Astrocyte (in vitro differentiated cells and primary cell): ENCODE results near the gene DSC3. TPM values are rescaled to one million over a fixed set of nuclear protein-coding genes. Genes with fewer than 3 reads are reported as not detected.

Experiments used
- DNase-seq: peaks from one replicate; pipeline ENCODE4 v3.0.0-alpha.2; 2010; ENCODE audit warnings: low read depth
- FAIRE-seq: peaks from 2 replicates; lab custom pipeline; 2011; peaks lifted over from hg19 to GRCh38; lab: Jason Lieb, UNC
- H2AFZ ChIP-seq: 2 replicates; pipeline ENCODE4 v1.6.0; 2012; ENCODE audit warnings: low read depth, low read length, inconsistent platforms
- H3K27ac ChIP-seq: 2 replicates; pipeline ENCODE4 v1.5.1; 2011; ENCODE audit warnings: low read depth, low read length, inconsistent platforms
- H3K27me3 ChIP-seq: 2 replicates; pipeline ENCODE4 v1.6.0; 2011; ENCODE audit warnings: low read length, inconsistent platforms; ENCODE audit not compliant: insufficient read depth
- H3K36me3 ChIP-seq: 2 replicates; pipeline ENCODE4 v1.5.1; 2011; ENCODE audit warnings: low read length, inconsistent platforms; ENCODE audit not compliant: insufficient read depth
- H3K4me1 ChIP-seq: 2 replicates; pipeline ENCODE4 v1.5.1; 2011; ENCODE audit warnings: low read length, inconsistent platforms; ENCODE audit not compliant: insufficient read depth
- H3K4me2 ChIP-seq: 2 replicates; pipeline ENCODE4 v1.6.0; 2012; ENCODE audit warnings: low read length, inconsistent platforms
- H3K4me3 ChIP-seq: 2 replicates; pipeline ENCODE4 v1.5.1; 2011; ENCODE audit warnings: low read depth, mild to moderate bottlenecking, low read length, inconsistent platforms; ENCODE audit not compliant: insufficient read depth
- H3K79me2 ChIP-seq: 2 replicates; pipeline ENCODE4 v1.6.0; 2012; ENCODE audit warnings: mild to moderate bottlenecking, low read length, inconsistent platforms; ENCODE audit not compliant: insufficient read depth
- H3K9ac ChIP-seq: 2 replicates; pipeline ENCODE4 v1.6.0; 2012; ENCODE audit warnings: mild to moderate bottlenecking, low read length, inconsistent platforms
- H3K9me3 ChIP-seq: 2 replicates; pipeline ENCODE4 v1.5.1; 2012; ENCODE audit warnings: low read depth, mild to moderate bottlenecking, low read length, inconsistent platforms; ENCODE audit not compliant: insufficient read depth
- H4K20me1 ChIP-seq: 2 replicates; pipeline ENCODE4 v1.6.0; 2012; ENCODE audit warnings: low read length, inconsistent platforms; ENCODE audit not compliant: insufficient read depth
- H3K27ac Mint-ChIP-seq: one replicate; pipeline ENCODE4 v1.8.0; 2021; ENCODE audit warnings: mild to moderate bottlenecking, mixed read lengths; ENCODE audit not compliant: unreplicated experiment
- H3K27me3 Mint-ChIP-seq: one replicate; pipeline ENCODE4 v1.8.0; 2021; ENCODE audit warnings: low read depth, mixed read lengths; ENCODE audit not compliant: unreplicated experiment
- H3K36me3 Mint-ChIP-seq: one replicate; pipeline ENCODE4 v1.8.0; 2021; ENCODE audit warnings: low read depth, mixed read lengths; ENCODE audit not compliant: unreplicated experiment
- H3K4me1 Mint-ChIP-seq: one replicate; pipeline ENCODE4 v1.8.0; 2021; ENCODE audit warnings: low read depth, mixed read lengths; ENCODE audit not compliant: unreplicated experiment
- H3K4me3 Mint-ChIP-seq: one replicate; pipeline ENCODE4 v1.8.0; 2021; ENCODE audit warnings: mild to moderate bottlenecking, moderate library complexity, mixed read lengths; ENCODE audit not compliant: unreplicated experiment
- H3K9me3 Mint-ChIP-seq: one replicate; pipeline ENCODE4 v1.8.0; 2021; ENCODE audit warnings: mild to moderate bottlenecking, mixed read lengths; ENCODE audit not compliant: unreplicated experiment
- EZH2 ChIP-seq: IDR thresholded peaks from 2 replicates; pipeline ENCODE4 v1.6.1; 2012; ENCODE audit warnings: mild to moderate bottlenecking, low read length, inconsistent platforms; ENCODE audit not compliant: insufficient read depth
- total RNA-seq: library from RNA; stranded (reverse); gene quantifications from 2 replicates; pipeline ENCODE4 v1.2.1, GENCODE V29; 2021
- TF ChIP-seq, protein P1 (sequence below): IDR thresholded peaks from 2 replicates; pipeline ENCODE4 v1.5.1; 2011; ENCODE audit warnings: low read depth, mild to moderate bottlenecking, inconsistent platforms, low read length, moderate library complexity; ENCODE audit not compliant: insufficient read depth

The DSC3 gene
- total RNA-seq, 1 donor from 2014 or later: 5.2 TPM

DNA sequence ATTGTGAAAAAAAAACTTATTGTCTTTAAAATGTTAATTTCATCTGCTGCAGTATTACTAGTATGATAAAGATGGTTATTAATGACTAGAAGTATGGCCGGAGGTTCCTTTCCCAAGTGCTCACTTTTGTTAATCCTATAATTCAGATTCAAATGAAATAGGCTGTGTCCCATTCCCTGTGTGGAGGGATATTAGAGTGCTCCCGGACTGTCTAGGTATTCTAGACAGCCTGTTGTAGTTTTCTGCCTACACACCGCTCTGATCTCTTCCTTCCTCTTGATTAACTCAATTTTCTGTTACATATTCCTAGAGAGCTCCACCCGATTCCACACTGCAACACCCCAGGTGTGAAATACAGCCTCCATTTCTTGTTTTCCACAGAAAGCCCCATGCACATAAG lies 15.4 kb upstream of the DSC3 start:
- no peaks in the 10 kb centered on the region for H3K4me1 ChIP-seq
- Mint-ChIP-seq H3K9me3 (peaks cover 2% of the 10 kb centered on the region), H3K27ac (no peak overlapping the region), H3K36me3 (no peaks in the 10 kb centered on the region), H3K27me3 (no peaks in the 10 kb centered on the region), H3K4me1 (peaks cover 15% of the 10 kb centered on the region), H3K4me3 (no peak overlapping the region)
- no peak overlapping the region for H3K27ac ChIP-seq
- no peaks in the 10 kb centered on the region for H3K27me3 ChIP-seq
- no peak overlapping the region for H3K4me2 ChIP-seq
- no peak overlapping the region for H2AFZ ChIP-seq
- FAIRE-seq (no peak), DNase-seq (no peak)
- H3K9me3 ChIP-seq: no peaks in the 10 kb centered on the region
- no peaks in the 10 kb centered on the region for H3K36me3 ChIP-seq
- H3K4me3 ChIP-seq: no peak overlapping the region
- H4K20me1 ChIP-seq: no peaks in the 10 kb centered on the region
- no peak overlapping the region for H3K9ac ChIP-seq
- H3K79me2 ChIP-seq: no peaks in the 10 kb centered on the region
- TF ChIP-seq, protein P1, sequence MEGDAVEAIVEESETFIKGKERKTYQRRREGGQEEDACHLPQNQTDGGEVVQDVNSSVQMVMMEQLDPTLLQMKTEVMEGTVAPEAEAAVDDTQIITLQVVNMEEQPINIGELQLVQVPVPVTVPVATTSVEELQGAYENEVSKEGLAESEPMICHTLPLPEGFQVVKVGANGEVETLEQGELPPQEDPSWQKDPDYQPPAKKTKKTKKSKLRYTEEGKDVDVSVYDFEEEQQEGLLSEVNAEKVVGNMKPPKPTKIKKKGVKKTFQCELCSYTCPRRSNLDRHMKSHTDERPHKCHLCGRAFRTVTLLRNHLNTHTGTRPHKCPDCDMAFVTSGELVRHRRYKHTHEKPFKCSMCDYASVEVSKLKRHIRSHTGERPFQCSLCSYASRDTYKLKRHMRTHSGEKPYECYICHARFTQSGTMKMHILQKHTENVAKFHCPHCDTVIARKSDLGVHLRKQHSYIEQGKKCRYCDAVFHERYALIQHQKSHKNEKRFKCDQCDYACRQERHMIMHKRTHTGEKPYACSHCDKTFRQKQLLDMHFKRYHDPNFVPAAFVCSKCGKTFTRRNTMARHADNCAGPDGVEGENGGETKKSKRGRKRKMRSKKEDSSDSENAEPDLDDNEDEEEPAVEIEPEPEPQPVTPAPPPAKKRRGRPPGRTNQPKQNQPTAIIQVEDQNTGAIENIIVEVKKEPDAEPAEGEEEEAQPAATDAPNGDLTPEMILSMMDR: no peak
- TF ChIP-seq EZH2: no peak

DNA sequence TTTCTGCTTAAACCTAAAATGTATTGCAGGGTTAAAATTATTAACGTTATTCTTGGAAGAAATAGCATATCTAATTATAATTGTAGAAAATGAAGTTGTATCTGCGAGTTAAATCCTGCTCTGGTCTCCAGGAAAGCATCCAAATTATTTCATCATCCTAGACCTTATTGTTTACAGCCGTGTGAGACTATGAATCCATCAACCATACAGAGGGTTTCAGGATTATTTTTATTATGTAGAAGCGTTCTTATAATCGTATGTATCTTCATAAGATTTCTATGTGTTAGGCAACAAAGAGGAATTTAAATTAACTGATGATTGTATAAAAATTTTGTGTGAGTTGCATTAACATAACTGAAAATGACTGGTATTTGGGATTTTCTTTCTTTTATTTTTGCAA lies 14.5 kb upstream of the DSC3 start:
- Histone ChIP-seq H3K27ac (no peak overlapping the region), H3K9ac (no peak overlapping the region), H4K20me1 (no peaks in the 10 kb centered on the region), H3K4me1 (no peaks in the 10 kb centered on the region), H3K4me2 (no peak overlapping the region), H3K27me3 (no peaks in the 10 kb centered on the region), H3K4me3 (no peak overlapping the region), H3K36me3 (no peaks in the 10 kb centered on the region), H3K9me3 (no peaks in the 10 kb centered on the region), H2AFZ (no peak overlapping the region), H3K79me2 (no peaks in the 10 kb centered on the region)
- no peak for DNase-seq
- H3K4me3 Mint-ChIP-seq: no peak overlapping the region
- H3K27me3 Mint-ChIP-seq: no peaks in the 10 kb centered on the region
- no peak for FAIRE-seq
- H3K4me1 Mint-ChIP-seq: peaks cover 12% of the 10 kb centered on the region
- H3K9me3 Mint-ChIP-seq: peaks cover 6% of the 10 kb centered on the region
- no peaks in the 10 kb centered on the region for H3K36me3 Mint-ChIP-seq
- TF ChIP-seq, protein P1: no peak
- TF ChIP-seq EZH2: no peak
- H3K27ac Mint-ChIP-seq: no peak overlapping the region

DNA sequence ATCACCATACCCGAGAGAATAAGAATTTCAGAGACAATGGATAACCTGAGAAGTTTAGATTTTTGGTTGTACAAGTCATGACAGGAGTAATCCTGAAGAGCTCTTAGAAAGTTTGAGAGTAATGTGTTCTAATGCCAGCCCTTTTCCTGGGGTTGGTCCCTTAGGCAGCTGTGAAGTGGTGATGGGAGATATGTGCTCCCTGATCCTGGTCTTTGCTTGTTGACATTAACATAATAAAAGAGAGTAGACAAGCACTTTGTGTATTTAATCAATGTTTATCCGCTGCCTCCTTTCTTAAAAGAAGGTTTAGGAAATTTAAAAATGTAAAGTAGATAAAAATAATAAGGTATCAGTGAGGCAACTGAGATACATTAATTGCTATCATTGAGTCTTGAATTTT lies 13.8 kb upstream of the DSC3 start:
- Mint-ChIP-seq H3K4me1 (peaks cover 9% of the 10 kb centered on the region), H3K9me3 (peaks cover 6% of the 10 kb centered on the region), H3K27ac (no peak overlapping the region), H3K27me3 (no peaks in the 10 kb centered on the region), H3K4me3 (no peak overlapping the region), H3K36me3 (no peaks in the 10 kb centered on the region)
- DNase-seq (no peak), FAIRE-seq (no peak)
- Histone ChIP-seq H3K4me3 (no peak overlapping the region), H3K9me3 (no peaks in the 10 kb centered on the region), H2AFZ (no peak overlapping the region), H3K4me2 (no peak overlapping the region), H3K79me2 (no peaks in the 10 kb centered on the region), H3K4me1 (no peaks in the 10 kb centered on the region), H3K27ac (no peak overlapping the region), H4K20me1 (no peaks in the 10 kb centered on the region), H3K36me3 (no peaks in the 10 kb centered on the region), H3K9ac (no peak overlapping the region), H3K27me3 (no peaks in the 10 kb centered on the region)
- TF ChIP-seq, protein P1: no peak
- no peak for TF ChIP-seq EZH2
